Stromal cell of bone marrow (primary cell): ENCODE results near the gene MMADHC.

Source experiments
- DNase-seq: peaks from one replicate; pipeline ENCODE4 v3.0.0-alpha.2; 2012; ENCODE audit warnings: low read depth

The MMADHC gene

DNA sequence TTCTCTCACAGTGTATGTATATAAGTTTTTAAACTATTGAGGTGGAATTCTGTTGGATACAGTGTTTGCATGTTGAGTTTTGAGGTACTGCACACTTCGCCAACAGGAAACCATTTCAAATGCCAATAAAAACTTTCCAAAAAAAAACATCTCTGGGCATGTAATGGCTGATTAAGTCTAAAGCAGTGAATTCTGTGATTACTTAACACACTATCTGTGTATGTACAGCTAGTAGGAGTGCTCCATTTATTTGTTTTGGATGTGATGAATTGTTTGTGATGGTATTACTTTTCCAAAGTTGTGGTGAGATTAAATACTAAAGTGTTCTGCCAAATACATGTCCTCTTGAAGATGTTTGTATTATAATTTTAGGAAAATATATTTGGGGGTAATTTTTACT lies 31.1 kb downstream of the MMADHC start:
- no peak for DNase-seq

DNA sequence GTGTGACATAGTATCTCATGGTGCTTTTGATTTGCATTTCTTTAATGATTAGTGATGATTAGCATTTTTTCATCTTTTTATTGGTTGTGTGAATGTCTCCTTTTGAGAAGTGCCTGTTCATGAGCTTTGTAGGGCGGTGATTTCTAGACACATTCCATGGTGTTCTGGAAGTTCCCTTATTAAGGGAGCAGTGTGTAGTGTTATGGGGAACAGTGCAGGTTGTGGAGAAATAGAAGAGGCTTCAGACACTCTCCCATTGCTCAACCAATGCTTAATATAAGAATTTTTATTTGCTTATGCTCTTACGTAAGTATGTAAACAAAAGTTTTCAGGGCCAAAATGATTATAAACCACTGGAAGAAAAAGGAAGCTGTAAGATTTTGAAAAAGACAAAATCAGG lies 34.7 kb downstream of the MMADHC start:
- no peak for DNase-seq

DNA sequence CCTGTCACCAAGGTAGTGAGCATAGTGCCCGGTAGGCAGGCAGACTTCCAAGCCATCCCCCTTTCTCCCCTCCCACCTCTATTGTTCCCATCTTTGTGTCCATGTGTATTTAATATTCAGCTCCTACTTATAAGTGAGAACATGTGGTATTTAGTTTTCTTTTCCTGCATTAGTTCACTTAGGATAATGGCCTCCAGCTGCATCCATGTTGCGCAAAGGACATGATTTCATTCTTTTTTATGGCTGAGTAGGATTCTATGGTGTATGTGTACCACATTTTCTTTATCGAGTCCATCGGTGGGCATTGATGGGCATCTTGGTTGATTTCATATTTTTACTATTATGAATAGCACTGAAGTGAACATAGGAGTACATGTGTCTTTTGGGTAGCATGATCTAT lies 35.3 kb downstream of the MMADHC start:
- no peak for DNase-seq

DNA sequence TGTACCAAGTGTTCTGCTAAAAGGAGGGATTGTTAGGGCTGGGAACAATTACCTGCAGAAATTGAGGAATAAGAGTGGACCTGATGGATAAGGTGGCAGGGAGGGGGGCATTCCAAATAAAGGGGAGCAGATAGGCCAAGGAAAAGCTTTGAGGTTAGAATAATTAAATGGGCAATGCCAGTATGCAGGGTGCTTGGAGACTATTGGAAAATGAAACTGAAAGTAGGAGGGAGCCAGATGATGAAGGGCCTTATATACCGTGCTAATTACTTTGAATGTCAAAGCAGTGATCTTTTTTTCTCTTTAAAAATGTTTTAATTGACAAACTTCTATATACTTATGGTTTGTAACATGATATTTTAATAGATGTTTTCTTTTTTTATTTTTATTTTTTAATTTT lies 42.9 kb downstream of the MMADHC start:
- no peak for DNase-seq

DNA sequence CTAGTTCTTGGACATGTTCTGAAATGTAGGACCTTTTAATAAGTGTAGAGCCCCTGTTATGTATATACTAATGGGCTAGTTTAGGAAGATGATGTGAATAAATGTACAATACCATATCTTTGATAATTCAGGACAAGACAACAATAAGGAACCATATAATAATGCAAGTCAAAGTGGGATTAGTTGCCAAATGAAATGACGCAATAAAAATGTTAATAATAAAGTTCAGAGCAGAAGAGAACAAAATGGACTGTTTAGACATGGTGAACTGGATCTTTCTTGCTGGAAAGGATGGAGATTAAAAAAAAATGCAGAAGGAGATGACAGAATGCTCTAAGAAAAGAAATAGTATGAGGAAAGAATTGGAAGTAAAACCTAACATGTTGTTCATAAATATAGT lies 43.7 kb downstream of the MMADHC start:
- DNase-seq: no peak

DNA sequence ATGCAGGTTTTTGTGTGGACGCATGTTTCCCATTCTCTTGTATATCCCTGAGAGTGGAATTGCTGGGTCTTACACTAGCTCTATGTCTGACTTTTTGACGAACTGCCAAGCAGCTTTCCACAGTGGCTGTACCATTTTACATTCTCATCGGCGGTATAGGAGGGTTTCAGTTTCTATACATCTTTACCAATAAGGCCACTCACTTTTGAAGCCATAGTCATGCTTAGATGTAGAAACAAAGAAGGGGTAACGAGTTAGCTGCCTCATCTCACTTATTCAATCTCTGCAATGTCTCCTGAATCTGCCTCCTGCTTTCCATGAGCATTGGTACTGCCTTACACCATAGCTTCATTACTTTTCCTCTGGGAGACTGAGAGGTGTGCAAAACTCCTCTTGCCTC lies 47.4 kb downstream of the MMADHC start:
- no peak for DNase-seq

DNA sequence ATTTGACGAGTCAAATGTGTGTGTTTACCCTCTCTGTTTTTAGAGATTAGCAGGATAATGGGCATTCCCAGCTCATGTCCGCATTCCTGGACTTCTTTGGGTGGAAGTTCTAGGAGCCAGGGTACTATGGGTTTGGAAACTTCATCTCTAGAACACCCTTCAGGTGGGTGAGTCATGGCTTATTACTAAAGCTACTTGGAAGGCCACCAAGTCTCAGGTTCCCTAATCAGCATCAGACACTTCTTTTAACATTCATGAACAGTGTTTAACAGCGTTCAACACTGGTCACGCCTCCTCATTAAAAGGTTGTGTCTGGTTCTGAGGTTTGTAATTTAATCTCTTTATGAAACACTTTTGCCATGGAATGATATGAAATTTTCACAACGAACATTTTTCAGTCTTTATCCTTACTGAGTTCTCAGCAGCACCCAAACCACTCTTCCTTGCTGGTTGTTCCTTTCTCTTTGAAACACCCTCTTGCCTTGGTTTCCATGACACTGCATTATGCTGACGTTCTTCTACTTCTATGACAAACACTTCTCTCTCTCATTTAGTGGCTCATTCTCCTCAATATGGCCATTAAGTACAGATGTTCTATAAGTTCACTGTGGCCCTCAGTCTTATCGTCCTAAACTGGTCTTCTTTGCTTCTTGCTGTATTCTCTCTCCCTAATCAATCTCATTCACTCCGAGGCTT lies 49.3 kb downstream of the MMADHC start:
- no peak for DNase-seq

DNA sequence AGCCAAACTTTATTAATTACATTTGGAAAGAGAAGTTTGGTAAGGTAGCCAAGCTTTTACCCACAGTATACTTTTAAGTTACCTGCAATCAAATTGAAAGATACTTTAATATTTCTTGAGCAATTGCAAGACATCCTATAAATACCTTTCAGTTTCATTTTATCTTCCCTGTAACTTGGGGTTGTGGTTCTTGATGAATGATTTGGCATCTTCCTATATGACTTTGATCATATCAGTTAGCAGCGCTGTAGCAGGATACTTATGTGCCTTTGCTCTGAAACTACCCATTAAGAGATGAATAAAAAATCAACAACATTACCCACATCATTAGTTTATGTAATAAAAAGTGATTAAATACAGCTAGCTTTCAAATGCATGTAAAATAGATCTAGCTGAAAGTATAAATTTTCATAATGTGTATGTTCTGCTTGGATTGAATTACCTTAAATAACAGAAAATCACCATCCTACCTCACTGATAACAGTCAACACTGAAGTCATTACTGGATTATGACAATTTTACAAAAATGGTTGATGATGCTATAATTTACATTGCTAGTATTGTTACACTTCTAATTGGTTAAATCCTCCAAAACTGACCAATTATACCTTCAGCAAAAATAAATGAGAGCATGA lies 50.4 kb downstream of the MMADHC start:
- no peak for DNase-seq

DNA sequence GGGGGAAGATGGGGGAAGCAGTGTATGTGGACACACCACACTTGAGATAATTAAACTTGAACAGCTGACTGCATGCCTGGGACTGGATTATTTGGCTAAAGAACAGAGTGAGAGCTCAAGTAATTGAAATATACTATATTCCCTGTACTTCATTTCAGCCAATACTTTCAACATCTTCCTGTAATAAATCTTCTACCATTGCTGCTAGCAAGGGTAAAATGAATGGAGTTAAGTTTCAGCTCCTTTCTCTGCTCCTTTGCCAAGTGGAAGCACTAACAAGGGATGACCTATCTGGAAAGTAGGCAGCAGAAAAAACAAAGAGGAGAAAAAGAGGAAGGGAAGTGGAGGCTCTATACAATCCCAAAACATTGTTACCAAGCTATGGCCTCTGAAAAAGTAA lies 50.9 kb downstream of the MMADHC start:
- DNase-seq: no peak

DNA sequence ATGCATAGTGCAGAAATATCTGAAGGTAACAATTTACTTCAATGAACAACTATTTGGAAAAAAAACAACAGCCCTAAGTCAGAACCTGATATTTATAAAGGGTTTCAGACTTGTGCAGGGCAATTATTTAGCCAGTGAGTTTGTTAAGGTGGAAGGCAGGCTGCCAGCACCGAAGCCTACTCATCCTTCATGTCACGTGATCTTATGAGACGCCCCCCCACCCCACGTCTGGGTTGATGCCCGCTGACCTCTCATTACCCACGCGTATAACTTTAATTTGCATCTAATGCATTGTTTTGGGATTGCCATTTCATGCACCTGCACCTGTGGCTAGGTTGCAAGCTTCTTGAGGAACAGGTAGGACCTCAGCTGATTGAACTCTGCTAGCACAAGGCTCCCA lies 52.9 kb downstream of the MMADHC start:
- DNase-seq: no peak

DNA sequence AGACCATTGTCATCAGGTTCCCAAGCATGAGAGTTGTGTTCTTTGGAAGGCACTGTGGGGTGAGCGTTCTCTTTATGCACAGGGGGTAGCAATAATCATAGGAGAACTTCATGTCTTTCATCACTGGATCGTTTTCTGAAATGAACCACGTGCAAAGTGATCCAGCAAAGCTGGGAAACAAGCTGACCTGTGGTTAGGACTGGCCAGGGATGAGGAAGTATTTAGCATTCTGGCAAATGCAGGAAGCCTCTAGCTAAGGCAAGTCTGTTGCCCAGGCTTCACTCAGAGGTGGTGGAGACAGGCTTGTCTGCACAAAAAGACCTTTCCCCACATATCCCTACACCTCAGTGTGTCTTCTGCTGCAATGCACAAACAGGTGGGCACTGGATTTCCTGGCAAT lies 58.6 kb downstream of the MMADHC start:
- DNase-seq: no peak

DNA sequence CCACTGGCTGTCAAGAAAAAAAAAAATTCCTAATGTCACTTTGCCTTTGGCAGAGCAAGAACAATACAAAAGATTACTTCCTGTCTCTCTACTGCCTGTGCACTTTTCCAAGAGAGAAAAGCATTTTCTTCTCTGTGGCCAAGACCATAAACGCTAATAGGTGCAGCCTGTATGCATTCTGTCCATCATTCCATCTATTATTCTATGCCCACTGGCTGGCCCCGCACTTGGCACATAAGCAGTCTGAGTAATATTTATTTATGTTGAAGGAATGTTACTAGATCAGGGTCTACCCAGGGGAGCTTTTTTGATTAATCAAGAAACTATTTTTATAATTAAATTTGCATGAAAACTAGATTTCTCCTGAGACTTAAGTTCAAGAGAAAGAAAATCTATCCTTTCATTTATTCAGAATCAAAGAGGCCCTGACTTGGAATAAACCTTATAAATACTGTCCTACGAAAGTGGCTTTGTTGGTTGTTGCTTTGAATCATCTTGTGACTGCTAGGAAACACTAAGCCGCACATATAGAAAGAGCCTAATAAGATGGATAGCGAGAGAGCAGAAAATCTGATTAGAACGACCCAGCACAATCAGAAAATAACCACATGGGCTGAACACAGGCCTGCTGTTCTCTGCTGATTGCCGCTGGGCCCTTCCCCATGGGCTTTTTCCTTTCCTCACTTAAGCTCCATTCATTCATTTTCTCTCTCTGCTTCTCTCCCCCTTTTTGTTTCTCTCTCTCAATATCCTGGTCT lies 59.4 kb downstream of the MMADHC start:
- no peak for DNase-seq

DNA sequence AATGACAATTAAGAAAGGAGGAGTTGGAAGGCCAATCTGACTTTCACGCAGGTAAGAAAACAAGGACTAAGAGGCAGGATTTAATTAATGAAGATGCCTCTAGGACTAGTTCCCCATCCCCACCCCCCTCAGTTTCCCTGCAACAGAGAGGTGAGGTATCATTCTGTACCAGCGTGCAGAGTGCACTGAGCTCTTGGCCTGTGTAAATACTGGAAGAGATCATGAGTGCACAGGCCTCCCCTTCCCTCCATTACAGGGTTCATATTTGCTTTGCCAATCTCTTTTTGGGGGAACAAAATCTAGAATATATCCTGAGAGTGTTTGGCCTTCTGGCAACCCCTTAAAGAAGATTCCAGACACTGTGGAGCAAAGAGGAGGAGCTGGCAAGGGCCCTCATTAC lies 60.9 kb downstream of the MMADHC start:
- no peak for DNase-seq

DNA sequence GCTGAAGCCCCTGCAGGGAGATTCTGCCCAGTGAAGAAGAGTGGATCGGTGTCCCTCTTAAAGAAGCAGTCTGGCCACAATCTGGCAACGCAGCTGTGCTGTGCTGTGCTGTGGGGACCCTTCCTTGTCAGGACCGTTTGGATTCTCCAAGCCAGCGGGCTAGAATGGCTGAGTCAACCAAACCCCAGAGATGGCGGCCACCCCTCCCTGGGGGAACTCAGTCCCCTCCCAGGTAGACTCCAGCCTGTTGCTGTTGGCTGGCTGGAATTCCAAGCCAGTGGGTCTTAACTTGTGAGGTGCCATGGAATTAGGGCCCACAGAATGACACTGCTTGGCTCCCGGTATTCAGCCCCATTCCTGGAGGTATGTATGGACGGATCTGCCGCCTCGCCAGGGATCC lies 62.3 kb downstream of the MMADHC start:
- DNase-seq: no peak
